A549 (cell line): Measurements from ENCODE around the gene NR2F2. TPM values are rescaled to one million over a fixed set of nuclear protein-coding genes. Genes with fewer than 3 reads are reported as not detected.

ENCODE experiments used
- ATAC-seq, 2 experiments: fragments of 200-7000 bp in 1 of 2; fragments of >200 bp in 1 of 2; cut with Nextera tagmentation in 1 of 2; cut with Tn5 transposase in 1 of 2; 3 replicates each; pipeline versions ENCODE4 v1.8.0 to v1.9.1; 2018 to 2020; ENCODE audit warnings: mild to moderate bottlenecking in 1 of 2, moderate library complexity in 1 of 2
- CTCF ChIA-PET: fragments of 300-600 bp; sonication (Branson Sonifier 250); formaldehyde crosslinking; extraction: SDS; loops from one replicate; lab custom pipeline; 2021; ENCODE audit warnings: antibody characterized with exemption, inconsistent platforms; lab: Yijun Ruan, JAX
- POLR2A ChIA-PET: fragments of 350-600 bp; formaldehyde crosslinking; extraction: SDS; loops from one replicate; lab custom pipeline; 2021; ENCODE audit warnings: antibody characterized with exemption, inconsistent platforms; lab: Yijun Ruan, JAX
- DNase-seq, 2 experiments: peaks; one replicate each; pipeline versions ENCODE4 v3.0.0 to v3.0.0-alpha.2; 2011 to 2016; ENCODE audit warnings: low read depth in 1 of 2, low spot score in 1 of 2
- FAIRE-seq: peaks from 2 replicates; lab custom pipeline; 2011; peaks lifted over from hg19 to GRCh38; lab: Jason Lieb, UNC
- H3K27ac ChIP-seq, 2 experiments: fragments of >200 bp; sonication (Bioruptor Twin); formaldehyde crosslinking; 3 replicates each; pipeline ENCODE4 v1.5.1; 2016 to 2017
- H3K4me1 ChIP-seq: fragments of >200 bp; sonication (Bioruptor Twin); formaldehyde crosslinking; 3 replicates; pipeline ENCODE4 v1.6.1; 2016
- H3K4me2 ChIP-seq: fragments of >200 bp; sonication (Bioruptor Twin); formaldehyde crosslinking; 3 replicates; pipeline ENCODE4 v1.6.1; 2016
- H3K4me3 ChIP-seq: fragments of >200 bp; sonication (Bioruptor Twin); formaldehyde crosslinking; 3 replicates; pipeline ENCODE4 v1.5.1; 2016
- H3K9me3 ChIP-seq: fragments of >200 bp; sonication (Bioruptor Twin); formaldehyde crosslinking; 3 replicates; pipeline ENCODE4 v1.6.1; 2016
- CEBPB ChIP-seq, 2 experiments: fragments of >200 bp in 1 of 2; sonication (Bioruptor Twin) in 1 of 2; formaldehyde crosslinking in 1 of 2; IDR thresholded peaks; 2 replicates each; pipeline ENCODE4 v1.6.1; 2012 to 2016
- KDM5A ChIP-seq: fragments of 200-600 bp; sonication (generic); IDR thresholded peaks from 2 replicates; pipeline ENCODE4 v1.6.1; 2016; ENCODE audit warnings: antibody characterized with exemption, mild to moderate bottlenecking
- MYC ChIP-seq: IDR thresholded peaks from 2 replicates; pipeline ENCODE4 v1.6.1; 2012; ENCODE audit warnings: mild to moderate bottlenecking, inconsistent platforms, low read length, improper control_type of control experiment, borderline replicate concordance
- NPAS2 ChIP-seq: fragments of 250-450 bp; sonication (Bioruptor Pico); IDR thresholded peaks from 2 replicates; pipeline ENCODE4 v1.8.0; 2022; ENCODE audit warnings: mild to moderate bottlenecking, moderate library complexity, borderline replicate concordance
- ZFP36 ChIP-seq: fragments of 450-650 bp; IDR thresholded peaks from 2 replicates; pipeline ENCODE4 v1.6.1; 2014; ENCODE audit warnings: borderline replicate concordance; ENCODE audit not compliant: partially characterized antibody
- ZNF302 ChIP-seq: fragments of 250-450 bp; sonication (Bioruptor Pico); IDR thresholded peaks from 2 replicates; pipeline ENCODE4 v1.9.0; 2021; ENCODE audit warnings: inconsistent platforms, mild to moderate bottlenecking, moderate library complexity
- WGBS: methylation state at CpG from one replicate; pipeline ENCODE4 v1.1.6; 2017; ENCODE audit errors: missing lambda C conversion rate; 5-methylcytosine and 5-hydroxymethylcytosine counted together
- polyA plus RNA-seq, 4 experiments: library from polyadenylated mRNA; depleted of rRNA in 3 of 4; stranded (reverse); fragments of >200 nt; fragmentation: RNase III in 1 of 4; extraction: RNeasy Plus Mini Kit Qiagen cat#74134 plus additional on column Dnase treatment in 1 of 4; gene quantifications; 2 replicates in 3 of 4; 3 replicates in 1 of 4; pipeline ENCODE4 v1.2.3, GENCODE V29; 2011 to 2017
- TF ChIP-seq, protein P1 (sequence below): fragments of 250-450 bp; sonication (Bioruptor Pico); IDR thresholded peaks from 2 replicates; pipeline ENCODE4 v1.5.0; 2021; ENCODE audit warnings: mild to moderate bottlenecking, moderate library complexity, borderline replicate concordance
- TF ChIP-seq, protein P2 (sequence below): fragments of 200-600 bp; sonication (generic); IDR thresholded peaks from 2 replicates; pipeline ENCODE4 v1.6.1; 2016; ENCODE audit warnings: antibody characterized with exemption, mild to moderate bottlenecking, moderate library complexity
- TF ChIP-seq, protein P3 (sequence below): IDR thresholded peaks from 2 replicates; pipeline ENCODE4 v1.6.1; 2012

Gene NR2F2
- polyA plus RNA-seq, 2 of the 4 experiments (the other 2 are of a cell fraction) = 11.8 to 15.7 TPM

DNA sequence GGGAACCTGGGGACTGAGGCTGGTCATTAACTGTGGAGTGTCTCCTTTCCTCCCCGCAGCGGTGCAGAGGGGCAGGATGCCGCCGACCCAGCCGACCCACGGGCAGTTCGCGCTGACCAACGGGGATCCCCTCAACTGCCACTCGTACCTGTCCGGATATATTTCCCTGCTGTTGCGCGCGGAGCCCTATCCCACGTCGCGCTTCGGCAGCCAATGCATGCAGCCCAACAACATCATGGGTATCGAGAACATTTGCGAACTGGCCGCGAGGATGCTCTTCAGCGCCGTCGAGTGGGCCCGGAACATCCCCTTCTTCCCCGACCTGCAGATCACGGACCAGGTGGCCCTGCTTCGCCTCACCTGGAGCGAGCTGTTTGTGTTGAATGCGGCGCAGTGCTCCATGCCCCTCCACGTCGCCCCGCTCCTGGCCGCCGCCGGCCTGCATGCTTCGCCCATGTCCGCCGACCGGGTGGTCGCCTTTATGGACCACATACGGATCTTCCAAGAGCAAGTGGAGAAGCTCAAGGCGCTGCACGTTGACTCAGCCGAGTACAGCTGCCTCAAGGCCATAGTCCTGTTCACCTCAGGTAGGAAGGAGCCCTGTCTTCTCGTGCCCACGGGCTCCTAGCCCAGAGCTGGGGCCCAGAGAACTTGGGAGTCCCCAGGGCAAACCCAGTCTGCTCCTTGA is 3.7 kb downstream of the NR2F2 start (continued):
- TF ChIP-seq, protein P1, sequence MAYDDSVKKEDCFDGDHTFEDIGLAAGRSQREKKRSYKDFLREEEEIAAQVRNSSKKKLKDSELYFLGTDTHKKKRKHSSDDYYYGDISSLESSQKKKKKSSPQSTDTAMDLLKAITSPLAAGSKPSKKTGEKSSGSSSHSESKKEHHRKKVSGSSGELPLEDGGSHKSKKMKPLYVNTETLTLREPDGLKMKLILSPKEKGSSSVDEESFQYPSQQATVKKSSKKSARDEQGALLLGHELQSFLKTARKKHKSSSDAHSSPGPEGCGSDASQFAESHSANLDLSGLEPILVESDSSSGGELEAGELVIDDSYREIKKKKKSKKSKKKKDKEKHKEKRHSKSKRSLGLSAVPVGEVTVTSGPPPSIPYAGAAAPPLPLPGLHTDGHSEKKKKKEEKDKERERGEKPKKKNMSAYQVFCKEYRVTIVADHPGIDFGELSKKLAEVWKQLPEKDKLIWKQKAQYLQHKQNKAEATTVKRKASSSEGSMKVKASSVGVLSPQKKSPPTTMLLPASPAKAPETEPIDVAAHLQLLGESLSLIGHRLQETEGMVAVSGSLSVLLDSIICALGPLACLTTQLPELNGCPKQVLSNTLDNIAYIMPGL (CRISPR knock-in tag) = no peak
- no peak for TF ChIP-seq ZNF302
- TF ChIP-seq, all 56 proteins: peak for 0

DNA sequence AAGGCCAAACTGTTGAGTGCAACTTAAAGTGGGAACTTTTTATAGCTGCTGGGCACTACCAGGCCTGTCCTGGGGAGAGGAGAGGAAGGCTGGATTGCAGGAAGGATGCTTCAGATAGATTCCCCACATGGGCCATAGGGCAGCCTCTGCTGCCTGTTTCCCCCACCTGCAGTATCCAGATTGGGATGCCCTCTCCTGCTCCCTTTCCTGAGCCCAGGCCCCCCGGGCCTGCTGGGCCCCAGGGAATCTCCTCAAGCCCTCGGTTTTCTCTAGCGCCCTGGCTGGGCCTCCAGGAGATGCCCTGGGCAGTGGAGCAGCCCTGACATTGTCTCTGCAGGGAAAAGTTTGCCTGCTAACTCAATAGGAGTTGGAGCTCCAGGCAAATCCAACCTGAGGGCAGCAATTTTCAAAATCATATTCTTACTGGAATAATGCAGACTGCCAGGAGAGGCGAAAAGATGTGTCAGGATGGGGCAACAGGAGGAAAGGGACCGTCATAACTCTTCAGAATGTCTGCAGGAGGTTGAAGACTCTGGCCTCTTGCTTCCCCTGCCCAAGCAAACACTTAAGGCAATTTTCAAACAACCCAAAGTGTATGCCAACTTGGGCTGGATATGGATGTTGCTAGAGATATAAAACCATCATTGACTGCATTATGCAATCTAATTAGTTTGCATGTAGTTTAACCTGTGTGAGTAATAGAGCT is 4.4 kb downstream of the NR2F2 start:
- Histone ChIP-seq H3K4me3 (0 out of 3 replicates have a peak overlapping the region, but pooled peaks have one; percentile 36), H3K9me3 (no peaks in the 10 kb centered on the region), H3K4me1 (peaks cover 54% of the 10 kb centered on the region), H3K4me2 (peak overlapping the region; percentile 94), H3K27ac (peak overlapping the region; percentile 93 to 99; a peak in 5 of 6 replicates)
- FAIRE-seq (no peak), ATAC-seq (no peak), DNase-seq (no peak)
- CTCF ChIA-PET = interaction anchor here (1.0 to 13.3 kb wide), 6 partner anchors 6 to 1075 kb away, joined by 3 to 280 read pairs (median 14); partner anchors contain the start of gene NR2F2
- TF ChIP-seq ZFP36 (no peak), CEBPB (IDR thresholded peaks at IDR 0.05) (peak in 1 of 2 experiments; percentile 45; a peak in 1 of 4 replicates)
- 65% methylated on average over 4 of the region's 5 CpGs for WGBS
- POLR2A ChIA-PET = no interaction called here

DNA sequence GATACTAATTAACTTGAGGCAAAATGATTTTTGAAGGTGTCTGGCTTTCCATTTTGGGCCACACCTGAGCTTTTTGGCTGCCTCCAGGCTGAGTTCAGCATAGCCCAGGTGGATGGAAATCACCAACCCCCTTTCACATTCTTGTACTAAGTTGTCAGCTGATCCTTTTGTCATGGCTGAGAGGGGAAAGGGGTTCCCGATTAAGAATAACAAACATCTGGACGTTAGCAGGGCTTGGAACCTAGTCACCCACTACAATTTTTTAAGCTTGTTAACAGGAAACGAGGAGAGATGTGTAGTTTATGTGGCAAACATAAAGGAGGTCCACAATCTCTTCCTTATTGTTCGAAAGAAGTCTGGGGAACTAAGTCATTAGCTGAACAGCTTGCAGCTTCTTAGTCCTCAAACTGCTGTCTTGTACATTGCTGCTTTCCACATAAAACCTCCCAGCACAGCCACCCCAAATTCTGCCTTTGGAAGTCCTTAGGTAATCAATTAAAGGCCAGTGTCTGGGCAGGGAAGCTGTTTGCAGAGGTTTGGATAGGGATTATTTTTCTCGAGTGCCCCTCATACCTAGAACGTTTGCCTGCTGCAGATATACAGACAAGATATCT is 5.0 kb downstream of the NR2F2 start:
- 20% methylated on average over 6 of the region's 6 CpGs for WGBS
- no peaks in the 10 kb centered on the region for H3K9me3 ChIP-seq
- ATAC-seq = no peak
- H3K4me2 ChIP-seq = peak overlapping the region; percentile 94
- POLR2A ChIA-PET = interaction anchor here (1.0 kb wide), 1 partner anchor 18 kb away, joined by 3 read pairs; no protein-coding TSS in a partner anchor
- DNase-seq = no peak
- CTCF ChIA-PET = interaction anchor here (1.0 to 13.3 kb wide), 8 partner anchors 6 to 1076 kb away, joined by 3 to 280 read pairs (median 8); partner anchors contain the start of gene NR2F2
- peak overlapping the region; percentile 36 for H3K4me3 ChIP-seq
- peaks cover 54% of the 10 kb centered on the region for H3K4me1 ChIP-seq
- peak overlapping the region; percentile 93 to 99 for H3K27ac ChIP-seq
- FAIRE-seq = no peak
- TF ChIP-seq MYC (no peak), NPAS2 (CRISPR knock-in tag) (no peak), KDM5A (no peak)
- TF ChIP-seq, protein P2, sequence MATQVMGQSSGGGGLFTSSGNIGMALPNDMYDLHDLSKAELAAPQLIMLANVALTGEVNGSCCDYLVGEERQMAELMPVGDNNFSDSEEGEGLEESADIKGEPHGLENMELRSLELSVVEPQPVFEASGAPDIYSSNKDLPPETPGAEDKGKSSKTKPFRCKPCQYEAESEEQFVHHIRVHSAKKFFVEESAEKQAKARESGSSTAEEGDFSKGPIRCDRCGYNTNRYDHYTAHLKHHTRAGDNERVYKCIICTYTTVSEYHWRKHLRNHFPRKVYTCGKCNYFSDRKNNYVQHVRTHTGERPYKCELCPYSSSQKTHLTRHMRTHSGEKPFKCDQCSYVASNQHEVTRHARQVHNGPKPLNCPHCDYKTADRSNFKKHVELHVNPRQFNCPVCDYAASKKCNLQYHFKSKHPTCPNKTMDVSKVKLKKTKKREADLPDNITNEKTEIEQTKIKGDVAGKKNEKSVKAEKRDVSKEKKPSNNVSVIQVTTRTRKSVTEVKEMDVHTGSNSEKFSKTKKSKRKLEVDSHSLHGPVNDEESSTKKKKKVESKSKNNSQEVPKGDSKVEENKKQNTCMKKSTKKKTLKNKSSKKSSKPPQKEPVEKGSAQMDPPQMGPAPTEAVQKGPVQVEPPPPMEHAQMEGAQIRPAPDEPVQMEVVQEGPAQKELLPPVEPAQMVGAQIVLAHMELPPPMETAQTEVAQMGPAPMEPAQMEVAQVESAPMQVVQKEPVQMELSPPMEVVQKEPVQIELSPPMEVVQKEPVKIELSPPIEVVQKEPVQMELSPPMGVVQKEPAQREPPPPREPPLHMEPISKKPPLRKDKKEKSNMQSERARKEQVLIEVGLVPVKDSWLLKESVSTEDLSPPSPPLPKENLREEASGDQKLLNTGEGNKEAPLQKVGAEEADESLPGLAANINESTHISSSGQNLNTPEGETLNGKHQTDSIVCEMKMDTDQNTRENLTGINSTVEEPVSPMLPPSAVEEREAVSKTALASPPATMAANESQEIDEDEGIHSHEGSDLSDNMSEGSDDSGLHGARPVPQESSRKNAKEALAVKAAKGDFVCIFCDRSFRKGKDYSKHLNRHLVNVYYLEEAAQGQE = no peak
- TF ChIP-seq, protein P1 (CRISPR knock-in tag) = no peak
- TF ChIP-seq, protein P3, sequence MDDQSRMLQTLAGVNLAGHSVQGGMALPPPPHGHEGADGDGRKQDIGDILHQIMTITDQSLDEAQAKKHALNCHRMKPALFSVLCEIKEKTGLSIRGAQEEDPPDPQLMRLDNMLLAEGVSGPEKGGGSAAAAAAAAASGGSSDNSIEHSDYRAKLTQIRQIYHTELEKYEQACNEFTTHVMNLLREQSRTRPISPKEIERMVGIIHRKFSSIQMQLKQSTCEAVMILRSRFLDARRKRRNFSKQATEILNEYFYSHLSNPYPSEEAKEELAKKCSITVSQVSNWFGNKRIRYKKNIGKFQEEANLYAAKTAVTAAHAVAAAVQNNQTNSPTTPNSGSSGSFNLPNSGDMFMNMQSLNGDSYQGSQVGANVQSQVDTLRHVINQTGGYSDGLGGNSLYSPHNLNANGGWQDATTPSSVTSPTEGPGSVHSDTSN = no peak
- TF ChIP-seq, all 56 proteins: peak for 0
